GM12878 (cell line): ENCODE data around the gene ZNF22.

Source experiments
- BCL3 ChIP-seq: IDR thresholded peaks from 2 replicates; pipeline ENCODE4 v1.6.1; 2011; ENCODE audit warnings: borderline replicate concordance, low read depth, mild to moderate bottlenecking, moderate library complexity, low read length; ENCODE audit not compliant: insufficient read depth, poor library complexity, severe bottlenecking
- CREB1 ChIP-seq: IDR thresholded peaks from 2 replicates; pipeline ENCODE4 v1.6.1; 2012; ENCODE audit warnings: low read depth, mild to moderate bottlenecking, inconsistent platforms
- CREM ChIP-seq: IDR thresholded peaks from 2 replicates; pipeline ENCODE4 v1.6.1; 2014; ENCODE audit warnings: antibody characterized with exemption, low read depth
- EP300 ChIP-seq, 2 experiments: fragments of 150-350 bp in 1 of 2; IDR thresholded peaks; 2 replicates each; pipeline ENCODE4 v1.6.1; 2011 to 2012; ENCODE audit warnings: low read depth in 2 of 2, low read length in 2 of 2, borderline replicate concordance in 1 of 2, improper control_type of control experiment in 1 of 2, inconsistent platforms in 1 of 2; ENCODE audit not compliant: control insufficient read depth in 1 of 2
- ETV6 ChIP-seq, 2 experiments: fragments of 450-650 bp in 1 of 2; IDR thresholded peaks in 1 of 2; conservative IDR thresholded peaks in 1 of 2; 2 replicates each; pipeline ENCODE4 v1.6.1; 2014; ENCODE audit warnings: antibody characterized with exemption in 1 of 2, borderline replicate concordance in 1 of 2, low read depth in 1 of 2, mild to moderate bottlenecking in 1 of 2, moderate library complexity in 1 of 2
- GABPA ChIP-seq: IDR thresholded peaks from 2 replicates; pipeline ENCODE4 v1.6.1; 2014; ENCODE audit warnings: antibody characterized with exemption, low read depth, mild to moderate bottlenecking, inconsistent platforms
- KDM1A ChIP-seq: fragments of 200-600 bp; sonication (generic); IDR thresholded peaks from 2 replicates; pipeline ENCODE4 v1.6.1; 2016; ENCODE audit warnings: borderline replicate concordance
- ZBTB33 ChIP-seq: fragments of 450-650 bp; IDR thresholded peaks from 2 replicates; pipeline ENCODE4 v1.6.1; 2017; ENCODE audit warnings: mild to moderate bottlenecking

- no peak for TF ChIP-seq GABPA
- TF ChIP-seq CREM, result no peak
- no peak for TF ChIP-seq ZBTB33
- no peak for TF ChIP-seq EP300 (IDR thresholded peaks at IDR 0.05; ENCODE audit: borderline replicate concordance in 1 of 2, control insufficient read depth in 1 of 2, low read depth in 2 of 2, low read length in 2 of 2)
- TF ChIP-seq KDM1A, result no peak
- TF ChIP-seq CREB1, result no peak
- TF ChIP-seq BCL3, result no peak
- TF ChIP-seq ETV6 (conservative IDR thresholded peaks at IDR 0.05 in 1 of 2, IDR thresholded peaks at IDR 0.05 in 1 of 2; ENCODE audit: borderline replicate concordance in 1 of 2, low read depth in 1 of 2), result no peak
Observed at GRCh38 chr10:44989597-44990301, 11.0 kb upstream of the ZNF22 start.
